SH-SY5Y (cell line): ENCODE results near the gene TNPO2.

Experiments used
- GATA2 ChIP-seq: IDR thresholded peaks from 2 replicates; pipeline ENCODE4 v1.6.1; 2011; ENCODE audit warnings: mild to moderate bottlenecking, low read depth, low read length
- GATA3 ChIP-seq: IDR thresholded peaks from 2 replicates; pipeline ENCODE4 v1.6.1; 2011; ENCODE audit warnings: low read depth, mild to moderate bottlenecking, low read length, moderate library complexity

GRCh38 chr19:12698138-12698537, 25.6 kb downstream of the TNPO2 start:
- TF ChIP-seq GATA2 = no peak
- no peak for TF ChIP-seq GATA3
